D721Med (cell line): ENCODE results near the gene LRRFIP1.
"Not testable (repeated sequence)": the region's sequence is repeated elsewhere in the genome, so short reads cannot be mapped to it uniquely, and the experiment has no call there.

Source experiments
- DNase-seq: peaks from one replicate; pipeline ENCODE4 v3.0.0; 2011; ENCODE audit warnings: low spot score; ENCODE audit not compliant: insufficient read length
- FAIRE-seq: peaks from 2 replicates; lab custom pipeline; 2011; peaks lifted over from hg19 to GRCh38; lab: Jason Lieb, UNC
- CTCF ChIP-seq: IDR thresholded peaks from 2 replicates; pipeline ENCODE4 v1.5.1; 2012; ENCODE audit warnings: mild to moderate bottlenecking, control low read depth; ENCODE audit not compliant: insufficient read depth; ENCODE audit errors: missing control alignments

Gene LRRFIP1

DNA sequence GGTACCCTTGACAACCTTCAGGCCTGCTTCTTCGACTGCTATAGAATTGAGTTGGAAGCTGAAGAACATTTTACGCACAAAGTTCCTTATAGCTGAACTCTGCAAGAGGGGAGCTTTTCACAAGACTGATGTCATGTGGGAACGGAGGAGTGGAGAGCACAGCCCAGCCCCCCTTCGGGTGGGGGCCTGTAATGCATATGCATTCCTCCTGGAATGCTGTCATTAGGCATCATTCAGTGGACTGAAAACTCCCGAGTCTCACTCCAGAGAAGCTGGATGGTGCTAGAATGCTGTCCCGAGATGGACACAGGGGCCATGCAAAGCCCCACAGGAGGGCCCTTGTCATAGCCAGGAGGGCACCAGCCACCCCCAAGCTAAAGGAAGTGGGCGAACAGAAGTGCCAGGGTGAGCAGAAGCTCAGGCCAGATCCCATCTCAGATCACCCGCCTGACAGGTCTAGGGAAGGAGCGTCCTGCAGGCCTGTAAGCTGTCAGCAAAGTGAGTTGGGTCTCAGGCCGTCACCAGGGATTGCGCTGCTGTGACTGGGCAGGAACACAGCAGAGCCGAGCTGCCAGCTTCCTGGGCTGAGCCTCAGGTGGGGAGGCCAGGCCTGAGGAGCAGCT lies 127.3 kb downstream of the LRRFIP1 start:
- no peak for FAIRE-seq
- no peak for DNase-seq
- TF ChIP-seq CTCF, result no peak

GRCh38 chr2:237757616-237758015 lies 130.2 kb downstream of the LRRFIP1 start:
- no peak for FAIRE-seq
- no peak for TF ChIP-seq CTCF
- no peak for DNase-seq

GRCh38 chr2:237758185-237758584 lies 130.8 kb downstream of the LRRFIP1 start:
- DNase-seq (no peak), FAIRE-seq (no peak)
- no peak for TF ChIP-seq CTCF

GRCh38 chr2:237759176-237759575 lies 131.8 kb downstream of the LRRFIP1 start:
- no peak for TF ChIP-seq CTCF
- no peak for DNase-seq
- no peak for FAIRE-seq

DNA sequence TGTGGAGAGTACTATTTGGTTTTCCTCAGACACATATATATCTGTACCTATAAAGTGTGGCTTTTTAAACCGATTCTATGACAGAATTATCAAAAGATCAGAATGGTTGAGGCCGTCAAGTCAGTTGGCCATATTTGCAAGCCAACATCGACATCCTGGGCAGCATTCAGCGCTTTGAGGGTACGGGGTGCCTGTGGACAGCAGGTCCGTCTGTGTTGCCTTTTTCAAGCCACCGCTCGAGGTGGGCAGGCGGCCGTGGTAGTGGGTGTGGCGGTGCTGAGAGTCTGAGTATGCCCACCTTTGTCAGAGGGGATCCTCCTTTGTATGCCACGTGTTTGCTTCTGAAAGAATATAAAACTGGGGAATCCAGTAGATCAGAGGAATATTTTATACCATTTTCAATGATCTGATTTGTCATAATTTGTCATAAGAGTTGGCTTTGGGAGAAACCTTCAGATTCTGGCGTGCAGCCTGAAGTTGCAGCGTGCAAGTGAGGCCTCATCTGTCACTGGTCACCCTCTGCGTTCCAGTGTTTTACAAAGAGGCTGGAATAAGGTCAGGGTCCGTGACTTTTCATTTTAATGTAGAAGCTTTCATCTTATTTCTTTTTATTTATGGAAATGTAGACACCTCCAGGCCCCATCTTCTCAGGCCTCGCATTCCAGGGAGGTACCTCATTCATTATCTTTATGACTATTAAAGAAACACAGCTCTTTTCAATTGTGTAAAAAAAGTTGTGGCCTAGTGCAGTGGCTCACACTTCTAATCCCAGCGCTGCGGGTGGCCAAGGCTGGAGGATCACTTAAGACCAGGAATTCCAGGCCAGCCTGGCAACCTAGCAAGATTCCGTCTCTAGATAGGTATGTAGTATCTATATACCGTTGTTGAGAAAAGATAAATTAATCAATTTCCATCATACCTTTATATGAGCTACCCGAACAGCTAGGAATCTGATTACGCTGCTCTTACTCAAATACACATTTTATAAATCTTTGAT lies 133.4 kb downstream of the LRRFIP1 start:
- TF ChIP-seq CTCF, result no peak
- no peak for DNase-seq
- no peak for FAIRE-seq

- not testable (repeated sequence) for DNase-seq, FAIRE-seq
Measured at GRCh38 chr2:237762291-237763182, 135.2 kb downstream of the LRRFIP1 start.

GRCh38 chr2:237763812-237764211 lies 136.4 kb downstream of the LRRFIP1 start:
- DNase-seq (no peak), FAIRE-seq (no peak)
- no peak for TF ChIP-seq CTCF

DNA sequence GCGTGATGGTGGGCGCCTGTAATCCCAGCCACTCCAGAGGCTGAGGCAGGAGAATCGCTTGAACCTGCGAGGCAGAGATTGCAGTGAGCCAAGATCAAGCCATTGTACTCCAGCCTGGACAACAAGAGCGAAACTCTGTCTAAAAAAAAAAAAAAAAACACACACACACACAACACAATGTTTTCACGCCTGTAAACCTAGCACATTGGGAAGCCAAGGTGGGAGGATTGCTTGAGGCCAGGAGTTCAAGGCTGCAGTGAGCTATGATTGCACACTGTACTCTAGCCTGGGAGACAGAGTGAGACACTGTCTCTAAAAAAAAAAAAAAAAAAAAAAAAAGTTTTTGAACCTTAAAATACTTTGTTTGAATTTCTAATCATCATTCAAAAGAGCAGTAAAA lies 137.7 kb downstream of the LRRFIP1 start:
- not testable (repeated sequence) for FAIRE-seq, DNase-seq
